K562 (cell line): ENCODE results near the gene CZIB. TPM values are rescaled to one million over a fixed set of nuclear protein-coding genes. Genes with fewer than 3 reads are reported as not detected.

Experiments used
- ATAC-seq: fragments of 200-7000 bp; cut with Tn5 transposase; 3 replicates; pipeline ENCODE4 v1.9.1; 2020; ENCODE audit warnings: moderate library complexity
- BruUV-seq: library from RNA; stranded (reverse); fragments of 400-500 nt; replicated peaks from 2 replicates; lab custom pipeline; 2021; lab: Mats Ljungman, UMichigan
- CTCF ChIA-PET: fragments of 300-600 bp; formaldehyde crosslinking; extraction: SDS; loops from one replicate; lab custom pipeline; 2021; ENCODE audit warnings: low intra/inter-chr PET ratio; lab: Yijun Ruan, JAX
- POLR2A ChIA-PET: fragments of 300-600, 350-650 bp; sonication (Branson Sonifier 250); formaldehyde crosslinking; extraction: SDS; loops from one replicate; lab custom pipeline; 2021; ENCODE audit warnings: antibody characterized with exemption, inconsistent platforms; lab: Yijun Ruan, JAX
- DNase-seq, 4 experiments: peaks; one replicate each; pipeline versions ENCODE4 v3.0.0 to v3.0.0-alpha.2; 2011 to 2018; ENCODE audit warnings: low spot score in 3 of 4, mixed read lengths in 3 of 4; ENCODE audit errors: extremely low read depth in 1 of 4
- FAIRE-seq: peaks from 2 replicates; lab custom pipeline; 2011; peaks lifted over from hg19 to GRCh38; lab: Jason Lieb, UNC
- H2AFZ ChIP-seq: 2 replicates; pipeline ENCODE4 v1.6.0; 2011; ENCODE audit warnings: low read depth, low read length, control low read depth, inconsistent platforms
- H3K27ac ChIP-seq: fragments of 200-600 bp; 3 replicates; pipeline ENCODE4 v1.8.0; 2011; ENCODE audit warnings: low read depth, mild to moderate bottlenecking, control low read depth, inconsistent platforms, low read length, moderate library complexity, mixed read lengths; ENCODE audit errors: extremely low read depth
- H3K27me3 ChIP-seq, 2 experiments: fragments of 300-600 bp in 1 of 2; 2 replicates in 1 of 2; 3 replicates in 1 of 2; pipeline versions ENCODE4 v1.6.0 to v1.8.0; 2011; ENCODE audit warnings: inconsistent platforms in 2 of 2, low read length in 2 of 2, mild to moderate bottlenecking in 1 of 2, mixed read lengths in 1 of 2, moderate library complexity in 1 of 2; ENCODE audit not compliant: control insufficient read depth in 2 of 2, insufficient read depth in 2 of 2
- H3K36me3 ChIP-seq: fragments of 300-600 bp; 3 replicates; pipeline ENCODE4 v1.8.0; 2011; ENCODE audit warnings: mild to moderate bottlenecking, low read length, inconsistent platforms; ENCODE audit not compliant: control insufficient read depth, insufficient read depth
- H3K4me1 ChIP-seq, 2 experiments: fragments of 200-600 bp in 1 of 2; replicated peaks in 1 of 2; 2 replicates in 1 of 2; 3 replicates in 1 of 2; pipeline versions ENCODE4 v1.5.1 to v1.8.0; 2011; ENCODE audit warnings: inconsistent platforms in 2 of 2, low read length in 2 of 2, mild to moderate bottlenecking in 1 of 2, mixed read lengths in 1 of 2, moderate library complexity in 1 of 2; ENCODE audit not compliant: control insufficient read depth in 2 of 2, insufficient read depth in 2 of 2
- H3K4me2 ChIP-seq: 2 replicates; pipeline ENCODE4 v1.6.1; 2011; ENCODE audit warnings: low read length, control low read depth, inconsistent platforms, mixed read lengths; ENCODE audit not compliant: insufficient read depth
- H3K4me3 ChIP-seq: fragments of 200-600 bp; sonication (generic), shearing (Covaris generic); 2 replicates; pipeline ENCODE4 v1.5.1; 2016; ENCODE audit warnings: control low read depth, inconsistent platforms
- H3K79me2 ChIP-seq: fragments of 200-600 bp; 3 replicates; pipeline ENCODE4 v1.8.0; 2011; ENCODE audit warnings: low read length, inconsistent platforms; ENCODE audit not compliant: control insufficient read depth, insufficient read depth
- H3K9ac ChIP-seq, 2 experiments: 2 replicates each; pipeline versions ENCODE4 v1.6.0 to v1.6.1; 2011; ENCODE audit warnings: low read depth in 2 of 2, low read length in 2 of 2, control low read depth in 1 of 2, inconsistent platforms in 1 of 2, mild to moderate bottlenecking in 1 of 2, mixed read lengths in 1 of 2; ENCODE audit not compliant: insufficient read depth in 1 of 2
- H3K9me1 ChIP-seq: one replicate; pipeline ENCODE4 v1.6.0; 2011; ENCODE audit warnings: inconsistent platforms, mild to moderate bottlenecking, low read length, moderate library complexity; ENCODE audit not compliant: control insufficient read depth, insufficient read depth
- H3K9me3 ChIP-seq: replicated peaks from 2 replicates; pipeline ENCODE4 v1.5.1; 2011; ENCODE audit warnings: low read depth, low read length, inconsistent platforms; ENCODE audit not compliant: control insufficient read depth, insufficient read depth
- H4K20me1 ChIP-seq: replicated peaks from 2 replicates; pipeline ENCODE4 v1.6.1; 2011; ENCODE audit warnings: low read length, inconsistent platforms, mixed read lengths; ENCODE audit not compliant: control insufficient read depth, insufficient read depth
- FOSL1 ChIP-seq: fragments of 200-800 bp; sonication (Bioruptor generic); conservative IDR thresholded peaks from 2 replicates; pipeline ENCODE4 v1.6.1; 2016; ENCODE audit warnings: missing genetic modification characterization, missing compliant biosample characterization
- HSF4 ChIP-seq: fragments of 250-450 bp; sonication (Bioruptor Pico); IDR thresholded peaks from 2 replicates; pipeline ENCODE4 v2.1.2; 2022; ENCODE audit warnings: mild to moderate bottlenecking, moderate library complexity, borderline replicate concordance
- MCM7 ChIP-seq, 2 experiments: fragments of 450-650 bp; IDR thresholded peaks; 2 replicates each; pipeline ENCODE4 v1.6.1; 2016 to 2018
- TOE1 ChIP-seq, 2 experiments: fragments of 450-650 bp in 1 of 2; sonication (generic) in 1 of 2; formaldehyde crosslinking in 1 of 2; IDR thresholded peaks; 2 replicates each; pipeline versions ENCODE4 v1.7.1 to v1.8.0; 2016 to 2022; ENCODE audit warnings: borderline replicate concordance in 2 of 2, mild to moderate bottlenecking in 2 of 2, antibody characterized with exemption in 1 of 2, inconsistent platforms in 1 of 2, low read depth in 1 of 2, missing genetic modification reagents in 1 of 2, moderate library complexity in 1 of 2
- ZNF140 ChIP-seq: fragments of 250-450 bp; sonication (Bioruptor Pico); IDR thresholded peaks from 2 replicates; pipeline ENCODE4 v1.8.0; 2021; ENCODE audit warnings: moderate library complexity, mild to moderate bottlenecking, inconsistent platforms
- WGBS: fragments of 100-300 bp; shearing (Covaris generic); methylation state at CpG from one replicate; pipeline ENCODE4 v1.1.6; 2016; ENCODE audit warnings: low coverage, mixed read lengths; ENCODE audit not compliant: insufficient coverage; ENCODE audit errors: missing lambda C conversion rate; 5-methylcytosine and 5-hydroxymethylcytosine counted together
- in situ Hi-C: fragments of 300-500 bp; cut with MboI; formaldehyde crosslinking; loops from 4 replicates; pipeline ENCODE4 v1.15.0; 2018; ENCODE audit warnings: inconsistent platforms, mixed read lengths
- intact Hi-C: fragments of 100-400 bp; cut with micrococcal nuclease; formaldehyde crosslinking; loops from 2 replicates; pipeline ENCODE4 v1.14.2; 2022
- polyA plus RNA-seq, 8 experiments: library from polyadenylated mRNA; depleted of rRNA in 4 of 8; stranded (reverse) in 5 of 8; unstranded in 3 of 8; fragments of >200 nt; fragmentation: Nextera tagmentation in 2 of 8; fragmentation: Illumina TruSeq in 1 of 8; extraction: Ambion mirVana in 2 of 8; extraction: Trizol in 1 of 8; gene quantifications; 2 replicates each; pipeline versions ENCODE4 v1.2.1 to v1.2.3, GENCODE V29; 2011 to 2014; ENCODE audit warnings: inconsistent platforms in 1 of 8, missing spikeins in 1 of 8
- total RNA-seq, 7 experiments: library from RNA; depleted of rRNA in 6 of 7; stranded (reverse); fragments of >200 nt in 6 of 7; fragmentation: Illumina TruSeq in 2 of 7; extraction: Trizol in 2 of 7; gene quantifications; 2 replicates each; pipeline versions ENCODE4 v1.2.1 to v1.2.3, GENCODE V29; 2011 to 2021; ENCODE audit warnings: low replicate concordance in 1 of 7
- TF ChIP-seq, protein P1 (sequence below): fragments of 450-650 bp; formaldehyde crosslinking; IDR thresholded peaks from 2 replicates; pipeline ENCODE4 v1.4.0; 2020; ENCODE audit warnings: mild to moderate bottlenecking, mixed read lengths
- TF ChIP-seq, protein P2 (sequence below): sonication (generic); formaldehyde crosslinking; IDR thresholded peaks from 2 replicates; pipeline ENCODE4 v1.5.0; 2020; ENCODE audit warnings: missing genetic modification reagents
- TF ChIP-seq, protein P3 (sequence below): fragments of 200-400 bp; formaldehyde crosslinking; IDR thresholded peaks from 2 replicates; pipeline ENCODE4 v1.6.1; 2017; ENCODE audit warnings: mild to moderate bottlenecking, low read depth, low read length, moderate library complexity

CZIB gene
- total and polyA plus RNA-seq, 9 of the 15 experiments (the other 6 are each of a cell fraction or from before 2014, with no cell fraction given), result 52.6 to 111 (median 80.0) TPM

DNA sequence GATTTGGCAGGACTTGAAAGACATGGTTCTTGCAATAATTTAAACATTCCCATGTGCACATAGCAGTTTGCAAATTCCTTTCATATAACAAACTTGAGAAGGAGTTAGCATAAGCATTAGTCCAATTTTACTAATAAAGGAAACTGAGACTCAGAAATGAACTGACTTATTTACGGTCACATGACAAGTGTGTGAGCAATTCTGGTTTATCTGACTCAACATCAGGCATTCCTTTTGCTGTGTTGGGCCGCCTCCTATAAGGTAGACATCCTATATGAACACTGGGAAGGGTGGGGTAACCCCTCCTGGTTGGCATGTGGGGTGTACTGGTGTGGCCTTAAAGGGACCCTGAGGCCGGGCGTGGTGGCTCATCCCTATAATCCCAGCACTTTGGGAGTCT lies 32.3 kb downstream of the CZIB start:
- H3K4me3 ChIP-seq, result no peak overlapping the region
- 38% methylated on average over 4 of the region's 4 CpGs for WGBS
- H3K36me3 ChIP-seq, result no peaks in the 10 kb centered on the region
- FAIRE-seq, result no peak
- in situ Hi-C loops, result loop anchor here (10.0 to 25.0 kb wide), 2 partner anchors 276 to 483 kb away; partner anchors contain the start of gene ECHDC2
- no peak overlapping the region for H2AFZ ChIP-seq
- no peak for DNase-seq
- no peaks in the 10 kb centered on the region for H3K9me1 ChIP-seq
- POLR2A ChIA-PET, result interaction anchor here (0.6 kb wide), 2 partner anchors 70 to 1416 kb away, joined by 3 read pairs; no protein-coding TSS in a partner anchor
- peaks cover 8 to 43% of the 10 kb centered on the region in 2 experiments for H3K4me1 ChIP-seq
- H3K4me2 ChIP-seq, result no peak overlapping the region
- H4K20me1 ChIP-seq, result no peaks in the 10 kb centered on the region
- H3K79me2 ChIP-seq, result no peaks in the 10 kb centered on the region
- CTCF ChIA-PET, result no interaction called here
- no peak for ATAC-seq
- H3K27me3 ChIP-seq, result no peaks in the 10 kb centered on the region
- no peak overlapping the region for H3K27ac ChIP-seq
- no peaks in the 10 kb centered on the region for H3K9me3 ChIP-seq
- TF ChIP-seq ZNF140 (no peak), MCM7 (IDR thresholded peaks at IDR 0.05) (no peak), HSF4 (CRISPR knock-in tag) (no peak), TOE1 (IDR thresholded peaks at IDR 0.05; ENCODE audit: borderline replicate concordance) (peak; percentile 48; the same call in 1 of the 2 replicates), TOE1 (CRISPR knock-in tag; IDR thresholded peaks at IDR 0.05; ENCODE audit: borderline replicate concordance, low read depth) (no peak), FOSL1 (tag) (0 out of 2 replicates have a peak, but pooled peaks have one; percentile 20)
- TF ChIP-seq, protein P1, sequence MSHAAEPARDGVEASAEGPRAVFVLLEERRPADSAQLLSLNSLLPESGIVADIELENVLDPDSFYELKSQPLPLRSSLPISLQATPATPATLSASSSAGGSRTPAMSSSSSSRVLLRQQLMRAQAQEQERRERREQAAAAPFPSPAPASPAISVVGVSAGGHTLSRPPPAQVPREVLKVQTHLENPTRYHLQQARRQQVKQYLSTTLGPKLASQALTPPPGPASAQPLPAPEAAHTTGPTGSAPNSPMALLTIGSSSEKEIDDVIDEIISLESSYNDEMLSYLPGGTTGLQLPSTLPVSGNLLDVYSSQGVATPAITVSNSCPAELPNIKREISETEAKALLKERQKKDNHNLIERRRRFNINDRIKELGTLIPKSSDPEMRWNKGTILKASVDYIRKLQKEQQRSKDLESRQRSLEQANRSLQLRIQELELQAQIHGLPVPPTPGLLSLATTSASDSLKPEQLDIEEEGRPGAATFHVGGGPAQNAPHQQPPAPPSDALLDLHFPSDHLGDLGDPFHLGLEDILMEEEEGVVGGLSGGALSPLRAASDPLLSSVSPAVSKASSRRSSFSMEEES (CRISPR knock-in tag), result peak; percentile 88
- TF ChIP-seq, protein P2, sequence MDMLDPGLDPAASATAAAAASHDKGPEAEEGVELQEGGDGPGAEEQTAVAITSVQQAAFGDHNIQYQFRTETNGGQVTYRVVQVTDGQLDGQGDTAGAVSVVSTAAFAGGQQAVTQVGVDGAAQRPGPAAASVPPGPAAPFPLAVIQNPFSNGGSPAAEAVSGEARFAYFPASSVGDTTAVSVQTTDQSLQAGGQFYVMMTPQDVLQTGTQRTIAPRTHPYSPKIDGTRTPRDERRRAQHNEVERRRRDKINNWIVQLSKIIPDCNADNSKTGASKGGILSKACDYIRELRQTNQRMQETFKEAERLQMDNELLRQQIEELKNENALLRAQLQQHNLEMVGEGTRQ (CRISPR knock-in tag), result 0 out of 2 replicates have a peak, but pooled peaks have one; percentile 7
- TF ChIP-seq, protein P3, sequence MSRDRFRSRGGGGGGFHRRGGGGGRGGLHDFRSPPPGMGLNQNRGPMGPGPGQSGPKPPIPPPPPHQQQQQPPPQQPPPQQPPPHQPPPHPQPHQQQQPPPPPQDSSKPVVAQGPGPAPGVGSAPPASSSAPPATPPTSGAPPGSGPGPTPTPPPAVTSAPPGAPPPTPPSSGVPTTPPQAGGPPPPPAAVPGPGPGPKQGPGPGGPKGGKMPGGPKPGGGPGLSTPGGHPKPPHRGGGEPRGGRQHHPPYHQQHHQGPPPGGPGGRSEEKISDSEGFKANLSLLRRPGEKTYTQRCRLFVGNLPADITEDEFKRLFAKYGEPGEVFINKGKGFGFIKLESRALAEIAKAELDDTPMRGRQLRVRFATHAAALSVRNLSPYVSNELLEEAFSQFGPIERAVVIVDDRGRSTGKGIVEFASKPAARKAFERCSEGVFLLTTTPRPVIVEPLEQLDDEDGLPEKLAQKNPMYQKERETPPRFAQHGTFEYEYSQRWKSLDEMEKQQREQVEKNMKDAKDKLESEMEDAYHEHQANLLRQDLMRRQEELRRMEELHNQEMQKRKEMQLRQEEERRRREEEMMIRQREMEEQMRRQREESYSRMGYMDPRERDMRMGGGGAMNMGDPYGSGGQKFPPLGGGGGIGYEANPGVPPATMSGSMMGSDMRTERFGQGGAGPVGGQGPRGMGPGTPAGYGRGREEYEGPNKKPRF, result no peak
- TF ChIP-seq, all 486 proteins: peak for 4
- intact Hi-C loops, result no loop called here
- BruUV-seq, result no TSS peak
- H3K9ac ChIP-seq, result no peak overlapping the region
